Ishikawa (cell line): ENCODE measurements around the gene TFCP2L1.

ENCODE experiments used
- CEBPB ChIP-seq: IDR thresholded peaks from 2 replicates; pipeline ENCODE4 v1.6.1; 2012
- CREB1 ChIP-seq: IDR thresholded peaks from 2 replicates; pipeline ENCODE4 v1.6.1; 2012; ENCODE audit warnings: low read depth
- EGR1 ChIP-seq: IDR thresholded peaks from 2 replicates; pipeline ENCODE4 v1.6.1; 2012
- EP300 ChIP-seq: IDR thresholded peaks from 2 replicates; pipeline ENCODE4 v1.6.1; 2012; ENCODE audit warnings: borderline replicate concordance
- FOXM1 ChIP-seq: IDR thresholded peaks from 2 replicates; pipeline ENCODE4 v1.6.1; 2012; ENCODE audit warnings: low read depth, borderline replicate concordance
- MAX ChIP-seq: IDR thresholded peaks from 2 replicates; pipeline ENCODE4 v1.6.1; 2012
- NFIC ChIP-seq: IDR thresholded peaks from 2 replicates; pipeline ENCODE4 v1.6.1; 2012
- RAD21 ChIP-seq: IDR thresholded peaks from 2 replicates; pipeline ENCODE4 v1.6.1; 2012; ENCODE audit warnings: low read depth
- REST ChIP-seq: IDR thresholded peaks from 2 replicates; pipeline ENCODE4 v1.6.1; 2012; ENCODE audit warnings: low read depth, mild to moderate bottlenecking
- TAF1 ChIP-seq: IDR thresholded peaks from 2 replicates; pipeline ENCODE4 v1.6.1; 2012; ENCODE audit warnings: low read depth, mild to moderate bottlenecking
- TCF12 ChIP-seq: IDR thresholded peaks from 2 replicates; pipeline ENCODE4 v1.6.1; 2012; ENCODE audit warnings: low read depth
- TEAD4 ChIP-seq: IDR thresholded peaks from 2 replicates; pipeline ENCODE4 v1.6.1; 2012
- USF1 ChIP-seq: IDR thresholded peaks from 2 replicates; pipeline ENCODE4 v1.6.1; 2012
- YY1 ChIP-seq: IDR thresholded peaks from 2 replicates; pipeline ENCODE4 v1.6.1; 2012; ENCODE audit warnings: low read depth
- ZBTB7A ChIP-seq: IDR thresholded peaks from 2 replicates; pipeline ENCODE4 v1.6.1; 2012; ENCODE audit warnings: low read depth

Gene TFCP2L1

GRCh38 chr2:121175326-121175725, 109.7 kb downstream of the TFCP2L1 start:
- TF ChIP-seq USF1 (no peak), CEBPB (no peak), EGR1 (no peak), FOXM1 (no peak), NFIC (no peak), YY1 (no peak), EP300 (no peak), TAF1 (no peak), TCF12 (no peak)

DNA sequence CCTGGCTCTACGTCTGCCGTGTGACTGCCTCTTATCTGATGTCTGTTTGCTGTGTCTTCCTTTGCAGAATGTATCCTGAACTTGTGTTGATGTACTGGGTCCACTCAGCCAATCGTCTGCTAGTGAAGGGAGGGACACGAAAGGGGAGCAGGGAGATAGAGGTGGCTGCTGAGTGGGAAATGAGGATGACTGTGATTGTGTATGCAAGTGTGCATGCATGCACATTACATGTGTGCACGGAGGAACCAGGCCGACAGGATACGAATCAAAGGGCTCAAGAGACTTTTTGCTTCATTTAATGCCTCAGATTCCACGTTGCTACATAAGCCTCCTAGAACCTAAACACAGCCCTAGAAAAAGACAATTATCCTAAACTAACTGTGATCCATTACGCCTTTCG, 111.2 kb downstream of the TFCP2L1 start:
- TF ChIP-seq ZBTB7A (no peak), RAD21 (no peak), USF1 (no peak), REST (no peak), TCF12 (no peak), MAX (no peak), EGR1 (no peak), EP300 (no peak)

DNA sequence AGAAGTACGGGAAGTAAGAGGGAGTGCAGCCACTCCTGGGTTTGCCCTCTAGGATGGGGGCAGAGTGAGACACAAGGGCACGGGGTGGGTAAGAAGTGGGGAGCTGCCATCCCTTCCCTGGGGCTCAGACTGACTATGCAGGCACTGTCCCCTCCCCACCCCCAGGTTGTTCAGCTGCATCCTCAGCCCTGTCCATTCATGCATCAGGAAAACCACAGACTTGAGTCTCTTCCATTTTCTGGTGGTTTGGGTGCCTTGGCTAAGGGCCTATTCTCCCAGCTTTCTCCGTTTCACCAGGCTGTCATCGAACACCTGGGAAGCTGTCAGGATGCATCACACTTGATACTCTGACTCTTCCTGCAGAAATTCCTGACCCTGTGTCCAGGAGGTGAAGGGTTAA, 111.9 kb downstream of the TFCP2L1 start:
- no peak for TF ChIP-seq RAD21
- no peak for TF ChIP-seq REST
- TF ChIP-seq FOXM1: no peak
- TF ChIP-seq TEAD4: no peak
- TF ChIP-seq NFIC: no peak
- no peak for TF ChIP-seq TCF12

DNA sequence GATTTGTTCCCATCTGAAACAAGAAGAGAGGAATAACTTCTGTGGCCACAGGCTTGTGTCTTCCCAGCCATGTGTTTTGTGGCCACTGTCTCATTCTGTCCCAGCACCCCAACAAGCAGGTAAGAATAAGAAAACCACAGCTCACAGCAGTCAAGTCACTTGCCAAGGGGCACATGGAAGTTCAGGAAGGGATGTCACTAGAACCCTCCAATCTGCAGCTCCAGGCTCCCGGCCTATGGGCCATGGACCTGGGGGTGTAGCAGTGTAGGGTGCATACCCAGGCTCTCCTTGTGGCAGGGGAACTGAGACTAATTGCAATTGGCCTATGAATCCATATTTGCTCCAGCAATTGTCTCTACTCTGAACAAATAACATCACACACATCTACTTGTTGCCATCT, 112.5 kb downstream of the TFCP2L1 start:
- TF ChIP-seq REST (no peak), TAF1 (no peak), TEAD4 (no peak), EP300 (no peak), CEBPB (no peak)

GRCh38 chr2:121171625-121172119, 113.3 kb downstream of the TFCP2L1 start:
- TF ChIP-seq EGR1 (no peak), TAF1 (no peak), REST (no peak), CREB1 (no peak)
